A549 (cell line): ENCODE data around the gene SULT1B1.

Source experiments
- EP300 ChIP-seq, 2 experiments: fragments of >200 bp; sonication (Bioruptor Twin); formaldehyde crosslinking; IDR thresholded peaks; 2 replicates in 1 of 2; 3 replicates in 1 of 2; pipeline ENCODE4 v1.6.1; 2016 to 2017
- SMC3 ChIP-seq: fragments of >200 bp; sonication (Bioruptor Twin); formaldehyde crosslinking; IDR thresholded peaks from 3 replicates; pipeline ENCODE4 v1.6.1; 2018; ENCODE audit warnings: inconsistent platforms
- TF ChIP-seq, protein P1 (sequence below): fragments of >200 bp; sonication (Bioruptor Twin); formaldehyde crosslinking; IDR thresholded peaks from 3 replicates; pipeline ENCODE4 v1.5.1; 2016
- TF ChIP-seq, protein P2 (sequence below): fragments of 200-600 bp; sonication (generic); IDR thresholded peaks from 2 replicates; pipeline ENCODE4 v1.6.1; 2016; ENCODE audit warnings: antibody characterized with exemption, mild to moderate bottlenecking, moderate library complexity

DNA sequence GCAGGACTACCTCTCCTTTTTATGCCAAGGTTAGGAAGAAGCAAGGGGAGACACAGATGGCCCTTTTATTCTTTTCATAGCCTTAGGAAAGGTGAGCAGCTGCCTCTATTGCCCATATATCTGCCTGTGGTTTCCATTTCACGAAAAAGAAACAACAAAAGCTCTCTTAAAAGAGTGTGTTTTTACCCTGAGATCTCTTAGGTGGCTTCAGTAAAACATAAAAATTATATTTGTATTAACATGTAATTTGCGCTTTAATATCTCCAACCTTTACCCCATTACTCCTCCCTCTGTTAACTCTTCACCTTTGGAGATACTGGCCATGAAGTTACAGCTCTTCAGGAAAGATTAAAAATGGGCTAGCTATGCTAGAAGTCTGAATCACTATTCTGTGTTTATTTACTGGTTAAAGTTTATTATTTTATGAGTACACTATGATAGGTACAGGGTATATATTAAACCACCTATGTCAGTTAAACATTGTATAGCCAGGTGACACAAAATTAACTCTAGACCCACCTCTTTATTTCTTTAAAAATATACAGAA is 15.0 kb upstream of the SULT1B1 start:
- no peak for TF ChIP-seq SMC3
- TF ChIP-seq, protein P1, sequence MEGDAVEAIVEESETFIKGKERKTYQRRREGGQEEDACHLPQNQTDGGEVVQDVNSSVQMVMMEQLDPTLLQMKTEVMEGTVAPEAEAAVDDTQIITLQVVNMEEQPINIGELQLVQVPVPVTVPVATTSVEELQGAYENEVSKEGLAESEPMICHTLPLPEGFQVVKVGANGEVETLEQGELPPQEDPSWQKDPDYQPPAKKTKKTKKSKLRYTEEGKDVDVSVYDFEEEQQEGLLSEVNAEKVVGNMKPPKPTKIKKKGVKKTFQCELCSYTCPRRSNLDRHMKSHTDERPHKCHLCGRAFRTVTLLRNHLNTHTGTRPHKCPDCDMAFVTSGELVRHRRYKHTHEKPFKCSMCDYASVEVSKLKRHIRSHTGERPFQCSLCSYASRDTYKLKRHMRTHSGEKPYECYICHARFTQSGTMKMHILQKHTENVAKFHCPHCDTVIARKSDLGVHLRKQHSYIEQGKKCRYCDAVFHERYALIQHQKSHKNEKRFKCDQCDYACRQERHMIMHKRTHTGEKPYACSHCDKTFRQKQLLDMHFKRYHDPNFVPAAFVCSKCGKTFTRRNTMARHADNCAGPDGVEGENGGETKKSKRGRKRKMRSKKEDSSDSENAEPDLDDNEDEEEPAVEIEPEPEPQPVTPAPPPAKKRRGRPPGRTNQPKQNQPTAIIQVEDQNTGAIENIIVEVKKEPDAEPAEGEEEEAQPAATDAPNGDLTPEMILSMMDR = no peak
- TF ChIP-seq, protein P2, sequence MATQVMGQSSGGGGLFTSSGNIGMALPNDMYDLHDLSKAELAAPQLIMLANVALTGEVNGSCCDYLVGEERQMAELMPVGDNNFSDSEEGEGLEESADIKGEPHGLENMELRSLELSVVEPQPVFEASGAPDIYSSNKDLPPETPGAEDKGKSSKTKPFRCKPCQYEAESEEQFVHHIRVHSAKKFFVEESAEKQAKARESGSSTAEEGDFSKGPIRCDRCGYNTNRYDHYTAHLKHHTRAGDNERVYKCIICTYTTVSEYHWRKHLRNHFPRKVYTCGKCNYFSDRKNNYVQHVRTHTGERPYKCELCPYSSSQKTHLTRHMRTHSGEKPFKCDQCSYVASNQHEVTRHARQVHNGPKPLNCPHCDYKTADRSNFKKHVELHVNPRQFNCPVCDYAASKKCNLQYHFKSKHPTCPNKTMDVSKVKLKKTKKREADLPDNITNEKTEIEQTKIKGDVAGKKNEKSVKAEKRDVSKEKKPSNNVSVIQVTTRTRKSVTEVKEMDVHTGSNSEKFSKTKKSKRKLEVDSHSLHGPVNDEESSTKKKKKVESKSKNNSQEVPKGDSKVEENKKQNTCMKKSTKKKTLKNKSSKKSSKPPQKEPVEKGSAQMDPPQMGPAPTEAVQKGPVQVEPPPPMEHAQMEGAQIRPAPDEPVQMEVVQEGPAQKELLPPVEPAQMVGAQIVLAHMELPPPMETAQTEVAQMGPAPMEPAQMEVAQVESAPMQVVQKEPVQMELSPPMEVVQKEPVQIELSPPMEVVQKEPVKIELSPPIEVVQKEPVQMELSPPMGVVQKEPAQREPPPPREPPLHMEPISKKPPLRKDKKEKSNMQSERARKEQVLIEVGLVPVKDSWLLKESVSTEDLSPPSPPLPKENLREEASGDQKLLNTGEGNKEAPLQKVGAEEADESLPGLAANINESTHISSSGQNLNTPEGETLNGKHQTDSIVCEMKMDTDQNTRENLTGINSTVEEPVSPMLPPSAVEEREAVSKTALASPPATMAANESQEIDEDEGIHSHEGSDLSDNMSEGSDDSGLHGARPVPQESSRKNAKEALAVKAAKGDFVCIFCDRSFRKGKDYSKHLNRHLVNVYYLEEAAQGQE = no peak
- TF ChIP-seq EP300 (IDR thresholded peaks at IDR 0.05) = no peak
